OCI-LY7 (cell line): ENCODE measurements around the gene FAM193A. TPM values are rescaled to one million over a fixed set of nuclear protein-coding genes. Genes with fewer than 3 reads are reported as not detected.

ENCODE experiments used
- BruUV-seq: library from RNA; stranded (reverse); fragments of 400-500 nt; replicated peaks from 2 replicates; lab custom pipeline; 2021; lab: Mats Ljungman, UMichigan
- CTCF ChIA-PET: fragments of 300-600 bp; sonication (Branson Sonifier 250); formaldehyde crosslinking; loops from one replicate; lab custom pipeline; 2022; ENCODE audit warnings: antibody characterized with exemption; ENCODE audit not compliant: unreplicated experiment; lab: Charles Lee
- POLR2A ChIA-PET: fragments of 300-600 bp; sonication (Branson Sonifier 250); formaldehyde crosslinking; loops from one replicate; lab custom pipeline; 2022; ENCODE audit warnings: antibody characterized with exemption; lab: Charles Lee
- DNase-seq: peaks from one replicate; pipeline ENCODE4 v3.0.0-alpha.2; 2015; ENCODE audit warnings: low spot score
- H2AFZ ChIP-seq: fragments of 200-600 bp; sonication (generic), shearing (Covaris generic); 2 replicates; pipeline ENCODE4 v1.6.1; 2014; ENCODE audit warnings: mild to moderate bottlenecking, antibody characterized with exemption, low read length, moderate library complexity
- H3K27ac ChIP-seq: fragments of 200-600 bp; sonication (generic); 2 replicates; pipeline ENCODE4 v1.5.1; 2014; ENCODE audit warnings: mixed run types, low read depth, mild to moderate bottlenecking, moderate library complexity, low read length, inconsistent platforms; ENCODE audit not compliant: poor library complexity, severe bottlenecking
- H3K36me3 ChIP-seq: fragments of 200-600 bp; sonication (generic); 2 replicates; pipeline ENCODE4 v1.6.1; 2014; ENCODE audit warnings: mild to moderate bottlenecking, antibody characterized with exemption, low read length, moderate library complexity, mixed read lengths; ENCODE audit not compliant: insufficient read depth
- H3K4me1 ChIP-seq: fragments of 200-600 bp; sonication (generic); 2 replicates; pipeline ENCODE4 v1.5.1; 2014; ENCODE audit warnings: mild to moderate bottlenecking, low read length; ENCODE audit not compliant: insufficient read depth, poor library complexity, severe bottlenecking
- H3K4me2 ChIP-seq: fragments of 200-600 bp; sonication (generic); 2 replicates; pipeline ENCODE4 v1.6.1; 2014; ENCODE audit warnings: mild to moderate bottlenecking, low read length
- H3K4me3 ChIP-seq: fragments of 200-600 bp; sonication (generic); 2 replicates; pipeline ENCODE4 v1.5.1; 2014; ENCODE audit warnings: mild to moderate bottlenecking, low read depth, low read length; ENCODE audit not compliant: poor library complexity, severe bottlenecking
- H3K79me2 ChIP-seq: fragments of 200-600 bp; sonication (generic); 2 replicates; pipeline ENCODE4 v1.6.1; 2016; ENCODE audit warnings: low read depth, mild to moderate bottlenecking, low read length, moderate library complexity, mixed read lengths; ENCODE audit not compliant: insufficient read depth
- H3K9me2 ChIP-seq: fragments of 200-600 bp; sonication (generic); 2 replicates; pipeline ENCODE4 v1.6.1; 2016; ENCODE audit warnings: mild to moderate bottlenecking, low read length, mixed read lengths; ENCODE audit not compliant: insufficient read depth
- H3K9me3 ChIP-seq: fragments of 200-600 bp; sonication (generic); 2 replicates; pipeline ENCODE4 v1.6.1; 2014; ENCODE audit warnings: mild to moderate bottlenecking, mixed run types, low read length, mixed read lengths
- H4K20me1 ChIP-seq: fragments of 200-600 bp; sonication (generic); 2 replicates; pipeline ENCODE4 v1.6.1; 2014; ENCODE audit warnings: mild to moderate bottlenecking, antibody characterized with exemption, low read length, moderate library complexity, mixed read lengths; ENCODE audit not compliant: insufficient read depth
- CTCF ChIP-seq: fragments of 200-600 bp; sonication (generic); conservative IDR thresholded peaks from 2 replicates; pipeline ENCODE4 v1.5.1; 2014; ENCODE audit warnings: mild to moderate bottlenecking, antibody characterized with exemption, low read length, moderate library complexity, mixed read lengths
- EZH2phosphoT487 ChIP-seq: fragments of 200-600 bp; sonication (generic); IDR thresholded peaks from 2 replicates; pipeline ENCODE4 v1.6.1; 2018; ENCODE audit warnings: low read depth, borderline replicate concordance, mild to moderate bottlenecking, mixed run types, antibody characterized with exemption, low read length, moderate library complexity, mixed read lengths
- intact Hi-C: fragments of 100-400 bp; cut with micrococcal nuclease; formaldehyde crosslinking; loops from one replicate; pipeline ENCODE4 v1.10.0; 2022; ENCODE audit not compliant: unreplicated experiment
- total RNA-seq, 2 experiments: library from RNA; depleted of rRNA in 1 of 2; stranded (reverse); fragments of >200 nt in 1 of 2; shearing (Covaris generic) in 1 of 2; gene quantifications; 2 replicates each; pipeline ENCODE4 v1.2.3, GENCODE V29; 2014 to 2022

Gene FAM193A
- total RNA-seq, 2 experiments from 2014 or later: 17.8 to 36.7 TPM

- DNase-seq: no peak
- no peak overlapping the region for H3K27ac ChIP-seq
- no peak for TF ChIP-seq EZH2phosphoT487
- no peak for TF ChIP-seq CTCF
- H3K79me2 ChIP-seq: no peaks in the 10 kb centered on the region
- H2AFZ ChIP-seq: no peak overlapping the region
- CTCF ChIA-PET: no interaction called here
- POLR2A ChIA-PET: interaction anchor here (0.6 kb wide), 1 partner anchor 1020 kb away, joined by 3 read pairs; no protein-coding TSS in a partner anchor
- peaks cover 25% of the 10 kb centered on the region for H3K36me3 ChIP-seq
- no peak overlapping the region for H3K4me2 ChIP-seq
- no peaks in the 10 kb centered on the region for H4K20me1 ChIP-seq
- H3K9me2 ChIP-seq: no peaks in the 10 kb centered on the region
- H3K9me3 ChIP-seq: no peaks in the 10 kb centered on the region
- H3K4me1 ChIP-seq: no peaks in the 10 kb centered on the region
- no peak overlapping the region for H3K4me3 ChIP-seq
- intact Hi-C loops: no loop called here
- BruUV-seq: no TSS peak
Observed at GRCh38 chr4:2728806-2729532, 192.5 kb downstream of the FAM193A start.

- H3K9me2 ChIP-seq: no peaks in the 10 kb centered on the region
- intact Hi-C loops: no loop called here
- POLR2A ChIA-PET: no interaction called here
- H2AFZ ChIP-seq: no peak overlapping the region
- no peaks in the 10 kb centered on the region for H4K20me1 ChIP-seq
- CTCF ChIA-PET: no interaction called here
- no peaks in the 10 kb centered on the region for H3K9me3 ChIP-seq
- H3K4me3 ChIP-seq: no peak overlapping the region
- no peak for DNase-seq
- H3K27ac ChIP-seq: no peak overlapping the region
- H3K79me2 ChIP-seq: no peaks in the 10 kb centered on the region
- TF ChIP-seq EZH2phosphoT487 (no peak), CTCF (no peak)
- H3K4me2 ChIP-seq: no peak overlapping the region
- no TSS peak for BruUV-seq
- no peaks in the 10 kb centered on the region for H3K4me1 ChIP-seq
- H3K36me3 ChIP-seq: peaks cover 25% of the 10 kb centered on the region
Observed at GRCh38 chr4:2729533-2729875, 193.1 kb downstream of the FAM193A start.

GRCh38 chr4:2731907-2732317 is 195.5 kb downstream of the FAM193A start:
- TF ChIP-seq EZH2phosphoT487 (no peak), CTCF (no peak)
- Histone ChIP-seq H3K9me3 (no peaks in the 10 kb centered on the region), H3K27ac (no peak overlapping the region), H3K9me2 (no peaks in the 10 kb centered on the region), H4K20me1 (no peaks in the 10 kb centered on the region), H3K79me2 (no peaks in the 10 kb centered on the region), H3K4me2 (no peak overlapping the region), H2AFZ (no peak overlapping the region), H3K4me3 (no peak overlapping the region), H3K4me1 (no peaks in the 10 kb centered on the region), H3K36me3 (peaks cover 25% of the 10 kb centered on the region)
- no TSS peak for BruUV-seq
- no peak for DNase-seq
- intact Hi-C loops: no loop called here
- ChIA-PET POLR2A (interaction anchor here (0.6 kb wide), 1 partner anchor 186 kb away, joined by 3 read pairs; no protein-coding TSS in a partner anchor), CTCF (no interaction called here)
